NK-92 (cell line): ENCODE measurements around the gene RPL13.

Experiments
- DNase-seq: peaks from one replicate; lab custom pipeline; 2025; ENCODE audit not compliant: unreplicated experiment; lab: John Stamatoyannopoulos, UW

RPL13 gene

GRCh38 chr16:89545044-89545830 is 15.2 kb upstream of the RPL13 start:
- DNase-seq, result no peak

DNA sequence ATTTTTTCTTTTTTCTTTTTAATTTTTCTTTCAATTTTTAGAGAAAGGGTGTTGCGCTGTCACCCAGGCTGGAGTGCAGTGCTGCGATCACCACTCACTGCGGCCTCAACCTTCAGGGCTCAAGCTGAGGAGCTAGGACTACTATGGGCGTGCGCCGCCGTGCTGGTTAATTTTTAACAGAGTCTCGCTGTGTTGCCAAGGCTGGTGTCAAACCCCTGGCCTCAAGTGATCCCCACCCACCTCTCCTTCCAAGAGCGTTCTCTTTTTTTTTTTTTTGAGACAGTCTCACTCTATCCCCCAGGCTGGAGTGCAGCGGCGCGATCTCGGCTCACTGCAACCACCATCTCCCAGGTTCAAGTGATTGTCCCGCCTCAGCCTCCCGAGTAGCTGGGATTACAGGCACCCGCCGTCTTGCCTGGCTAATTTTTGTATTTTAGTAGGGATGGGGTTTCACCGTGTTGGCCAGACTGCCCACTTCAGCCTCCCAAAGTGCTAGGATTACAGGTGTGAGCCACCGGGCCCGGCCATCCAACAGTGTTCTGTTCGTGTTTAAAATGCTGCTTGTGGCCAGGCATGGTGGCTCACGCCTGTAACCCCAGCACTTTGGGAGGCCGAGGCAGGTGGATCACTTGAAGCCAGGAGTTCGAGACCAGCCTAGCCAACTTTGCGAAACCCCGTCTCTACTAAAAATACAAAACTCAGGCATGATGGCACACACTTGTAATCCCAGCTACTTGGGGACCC is 14.5 kb upstream of the RPL13 start:
- no peak for DNase-seq

- no peak for DNase-seq
Observed at GRCh38 chr16:89546781-89547180, 13.7 kb upstream of the RPL13 start.

DNA sequence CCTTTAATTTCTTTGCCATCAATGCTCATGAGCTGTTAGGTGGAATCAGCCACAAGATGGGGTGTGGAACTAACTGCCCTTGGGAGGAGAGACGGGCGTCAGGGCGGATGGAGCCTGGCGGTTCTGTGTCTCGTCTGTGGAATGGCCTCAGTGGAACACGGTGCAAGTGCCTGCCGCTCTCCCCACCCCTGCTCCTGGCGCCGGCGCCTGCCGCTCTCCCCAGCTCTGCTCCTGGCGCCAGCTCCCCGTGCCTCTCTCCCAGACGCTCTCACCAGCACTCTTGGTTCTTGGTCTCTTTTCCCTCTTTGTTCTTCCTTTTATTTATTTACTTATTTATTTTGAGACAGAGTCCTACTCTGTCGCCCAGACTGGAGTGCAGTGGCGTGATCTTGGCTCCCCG is 13.2 kb upstream of the RPL13 start:
- DNase-seq, result no peak

- DNase-seq, result no peak
Observed at GRCh38 chr16:89547860-89548259, 12.6 kb upstream of the RPL13 start.

DNA sequence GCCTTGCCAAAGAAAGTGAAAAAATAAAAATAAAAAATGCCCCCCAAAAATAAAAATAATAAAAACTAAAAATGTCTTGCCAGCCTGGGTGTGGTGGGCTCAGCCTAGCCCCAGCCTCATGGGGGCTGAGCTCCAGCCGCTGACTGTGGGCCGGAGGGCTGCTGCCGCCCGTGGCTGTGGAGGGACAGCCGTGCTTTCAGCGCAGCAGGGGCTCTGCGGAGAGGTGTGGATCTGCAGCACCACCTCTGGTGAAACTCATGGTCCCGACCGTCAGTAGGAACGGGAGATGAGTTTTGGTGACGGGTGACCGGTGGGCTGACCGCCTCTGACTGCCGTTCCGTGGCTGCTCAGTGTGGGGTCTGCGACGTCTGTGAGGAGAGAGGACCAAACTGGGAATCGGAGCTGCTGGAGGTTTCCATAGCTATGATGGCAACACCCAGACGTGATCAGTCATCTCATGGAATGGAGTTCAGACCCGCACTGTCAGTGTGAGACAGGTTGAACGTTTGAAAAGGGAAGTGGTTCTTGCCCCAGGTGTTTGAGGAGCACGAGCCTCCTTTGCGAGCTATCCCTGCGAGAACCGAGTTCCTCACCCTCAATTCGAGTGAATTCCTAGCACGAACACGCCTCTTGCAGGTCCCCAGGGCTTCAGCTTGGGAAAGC is 12.0 kb upstream of the RPL13 start:
- DNase-seq, result no peak

GRCh38 chr16:89549007-89549700 is 11.3 kb upstream of the RPL13 start:
- DNase-seq, result no peak

DNA sequence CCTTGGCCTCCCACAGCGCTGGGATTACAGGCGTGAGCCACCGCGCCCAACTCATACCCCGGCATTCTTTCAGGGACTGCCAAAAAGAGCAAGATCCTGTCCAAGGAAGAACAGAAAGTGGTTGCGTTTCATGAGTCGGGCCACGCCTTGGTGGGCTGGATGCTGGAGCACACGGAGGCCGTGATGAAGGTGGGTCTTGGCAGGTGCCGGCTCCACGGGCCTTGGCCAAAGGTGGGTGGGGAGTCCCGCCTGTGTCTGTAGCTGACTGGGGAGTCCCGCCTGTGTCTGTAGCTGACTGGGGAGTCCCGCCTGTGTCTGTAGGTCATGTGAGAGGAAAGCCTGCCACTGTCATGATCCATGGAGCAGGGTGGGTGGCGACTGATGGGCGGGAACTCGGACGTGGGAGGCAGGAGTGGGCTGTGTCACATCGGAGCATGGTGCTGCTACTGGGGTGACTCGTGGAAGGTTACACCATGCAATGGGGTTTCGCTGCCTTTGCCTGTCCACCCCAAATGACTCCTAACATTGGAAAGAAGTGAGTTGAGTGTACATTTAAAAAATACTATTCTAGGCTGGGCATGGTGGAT is 10.0 kb upstream of the RPL13 start:
- DNase-seq, result no peak

- DNase-seq, result no peak
Observed at GRCh38 chr16:89552329-89552728, 8.2 kb upstream of the RPL13 start.

- no peak for DNase-seq
Observed at GRCh38 chr16:89552913-89553312, 7.6 kb upstream of the RPL13 start.

DNA sequence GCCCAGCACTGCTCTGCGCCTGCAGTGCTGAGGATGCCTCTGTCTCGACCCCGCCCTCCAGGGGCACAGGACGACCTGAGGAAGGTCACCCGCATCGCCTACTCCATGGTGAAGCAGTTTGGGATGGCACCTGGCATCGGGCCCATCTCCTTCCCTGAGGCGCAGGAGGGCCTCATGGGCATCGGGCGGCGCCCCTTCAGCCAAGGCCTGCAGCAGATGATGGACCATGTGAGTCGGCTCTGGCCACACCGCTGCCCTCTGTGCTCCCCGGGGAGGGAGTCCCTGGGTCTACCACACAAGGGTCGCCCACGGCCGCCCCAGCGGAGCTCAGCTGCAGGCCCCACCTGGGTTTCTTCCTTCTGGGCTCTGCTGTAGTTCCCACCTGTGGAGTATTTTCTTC is 6.7 kb upstream of the RPL13 start:
- DNase-seq, result no peak

- no peak for DNase-seq
Observed at GRCh38 chr16:89554343-89554742, 6.1 kb upstream of the RPL13 start.

- no peak for DNase-seq
Observed at GRCh38 chr16:89555265-89555664, 5.2 kb upstream of the RPL13 start.

- DNase-seq, result no peak
Observed at GRCh38 chr16:89555780-89556179, 4.7 kb upstream of the RPL13 start.

DNA sequence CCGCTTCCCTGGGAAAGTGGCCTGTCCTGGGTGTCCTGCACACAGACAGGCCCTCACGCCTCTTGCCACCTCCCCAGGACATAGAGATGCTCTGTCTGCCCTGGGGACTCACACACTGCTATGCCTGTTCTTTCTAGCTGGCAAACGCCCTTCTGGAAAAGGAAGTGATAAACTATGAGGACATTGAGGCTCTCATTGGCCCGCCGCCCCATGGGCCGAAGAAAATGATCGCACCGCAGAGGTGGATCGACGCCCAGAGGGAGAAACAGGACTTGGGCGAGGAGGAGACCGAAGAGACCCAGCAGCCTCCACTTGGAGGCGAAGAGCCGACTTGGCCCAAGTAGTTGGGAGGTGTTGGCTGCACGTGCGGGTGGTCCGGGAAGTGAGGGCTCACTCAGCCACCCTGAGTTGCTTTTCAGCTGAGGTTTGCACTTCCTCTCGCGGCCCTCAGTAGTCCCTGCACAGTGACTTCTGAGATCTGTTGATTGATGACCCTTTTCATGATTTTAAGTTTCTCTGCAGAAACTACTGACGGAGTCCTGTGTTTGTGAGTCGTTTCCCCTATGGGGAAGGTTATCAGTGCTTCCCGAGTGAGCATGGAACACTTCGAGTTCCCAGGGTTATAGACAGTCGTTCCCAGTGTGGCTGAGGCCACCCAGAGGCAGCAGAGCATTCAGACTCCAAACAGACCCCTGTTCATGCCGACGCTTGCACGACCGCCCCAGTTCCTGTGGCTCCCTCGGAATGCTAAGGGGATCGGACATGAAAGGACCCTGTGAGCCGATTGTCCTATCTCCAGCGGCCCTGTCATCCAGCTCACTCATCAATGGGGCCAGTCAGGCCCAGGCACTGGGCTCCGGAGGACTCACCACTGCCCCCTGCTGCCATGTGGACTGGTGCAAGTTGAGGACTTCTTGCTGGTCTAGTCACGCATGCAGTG is 3.5 kb upstream of the RPL13 start:
- no peak for DNase-seq

- DNase-seq, result no peak
Observed at GRCh38 chr16:89557690-89558490, 2.6 kb upstream of the RPL13 start.

- no peak for DNase-seq
Observed at GRCh38 chr16:89561142-89561883, 831 bp downstream of the RPL13 start.

DNA sequence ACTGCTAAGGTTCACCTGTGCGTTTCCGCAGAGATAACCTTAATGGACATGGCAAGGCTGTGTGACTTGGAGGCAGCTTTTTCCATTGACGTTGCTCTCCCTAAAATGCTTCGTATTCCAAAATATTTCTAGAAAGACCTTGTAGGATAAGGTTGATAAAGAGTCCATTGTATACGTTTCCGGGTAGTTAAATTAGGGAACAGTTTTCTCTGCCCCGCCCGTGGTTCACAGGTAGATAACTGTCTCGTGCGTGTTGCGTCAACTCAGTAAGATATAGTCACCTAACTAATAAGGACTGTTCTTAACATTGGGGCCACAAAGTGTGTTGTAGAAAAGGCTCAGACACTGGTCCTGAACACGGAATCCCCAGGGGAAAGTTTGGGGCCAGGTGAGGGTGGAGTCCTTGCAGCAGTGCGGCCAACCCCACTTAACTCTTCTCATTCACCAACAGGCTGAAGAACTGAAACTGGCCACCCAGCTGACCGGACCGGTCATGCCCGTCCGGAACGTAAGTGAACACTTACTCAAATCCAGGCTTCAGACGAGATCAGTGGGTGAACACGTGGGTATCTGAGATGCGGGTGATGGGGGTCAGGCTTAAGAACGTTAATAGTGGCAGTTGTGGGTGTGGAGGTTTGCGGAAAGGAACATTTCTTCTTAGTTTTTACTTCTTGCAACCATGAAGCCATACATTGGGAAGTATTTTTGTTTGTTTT is 1.6 kb downstream of the RPL13 start:
- no peak for DNase-seq
